Activated CD8-positive, alpha-beta T cell treated with anti-CD3 and anti-CD28 coated beads for 36 hours (primary cell): ENCODE results near the gene ZNF574. TPM values are rescaled to one million over a fixed set of nuclear protein-coding genes. Genes with fewer than 3 reads are reported as not detected.

ENCODE experiments used
- ATAC-seq: fragments of 200-7000 bp; cut with Tn5 transposase; one replicate; pipeline ENCODE4 v1.10.0; 2021; ENCODE audit warnings: mild to moderate bottlenecking, moderate library complexity
- CTCF ChIA-PET: fragments of 350-600 bp; sonication (Branson Sonifier 250); formaldehyde crosslinking; loops from one replicate; lab custom pipeline; 2021; ENCODE audit warnings: antibody characterized with exemption; lab: Charles Lee
- POLR2A ChIA-PET: fragments of 350-600 bp; sonication (Branson Sonifier 250); formaldehyde crosslinking; loops from one replicate; lab custom pipeline; 2021; ENCODE audit warnings: antibody characterized with exemption; lab: Charles Lee
- DNase-seq: peaks from one replicate; pipeline ENCODE4 v3.0.0-alpha.2; 2020
- H3K27ac Mint-ChIP-seq: one replicate; pipeline ENCODE4 v1.8.0; 2021; ENCODE audit warnings: mild to moderate bottlenecking, mixed read lengths
- H3K27me3 Mint-ChIP-seq: one replicate; pipeline ENCODE4 v1.8.0; 2021; ENCODE audit warnings: mixed read lengths
- H3K36me3 Mint-ChIP-seq: one replicate; pipeline ENCODE4 v1.8.0; 2021; ENCODE audit warnings: low read depth, mixed read lengths
- H3K4me1 Mint-ChIP-seq: one replicate; pipeline ENCODE4 v1.8.0; 2021; ENCODE audit warnings: low read depth, mixed read lengths
- H3K4me3 Mint-ChIP-seq: one replicate; pipeline ENCODE4 v1.8.0; 2021; ENCODE audit warnings: mild to moderate bottlenecking, moderate library complexity, mixed read lengths
- H3K9me3 Mint-ChIP-seq: one replicate; pipeline ENCODE4 v1.8.0; 2021; ENCODE audit warnings: mixed read lengths
- intact Hi-C: fragments of 100-400 bp; cut with micrococcal nuclease; formaldehyde crosslinking; loops from one replicate; pipeline ENCODE4 v1.10.0; 2022
- total RNA-seq, 2 experiments: library from RNA; stranded (reverse); gene quantifications; one replicate each; pipeline ENCODE4 v1.2.3, GENCODE V29; 2021
- TF ChIP-seq, protein P1 (sequence below): fragments of 200-600 bp; IDR thresholded peaks from one replicate; pipeline ENCODE4 v1.8.0; 2022; ENCODE audit warnings: antibody characterized with exemption, mild to moderate bottlenecking

ZNF574 gene
- total RNA-seq, 2 experiments from 2014 or later: 12.4 to 12.8 TPM

DNA sequence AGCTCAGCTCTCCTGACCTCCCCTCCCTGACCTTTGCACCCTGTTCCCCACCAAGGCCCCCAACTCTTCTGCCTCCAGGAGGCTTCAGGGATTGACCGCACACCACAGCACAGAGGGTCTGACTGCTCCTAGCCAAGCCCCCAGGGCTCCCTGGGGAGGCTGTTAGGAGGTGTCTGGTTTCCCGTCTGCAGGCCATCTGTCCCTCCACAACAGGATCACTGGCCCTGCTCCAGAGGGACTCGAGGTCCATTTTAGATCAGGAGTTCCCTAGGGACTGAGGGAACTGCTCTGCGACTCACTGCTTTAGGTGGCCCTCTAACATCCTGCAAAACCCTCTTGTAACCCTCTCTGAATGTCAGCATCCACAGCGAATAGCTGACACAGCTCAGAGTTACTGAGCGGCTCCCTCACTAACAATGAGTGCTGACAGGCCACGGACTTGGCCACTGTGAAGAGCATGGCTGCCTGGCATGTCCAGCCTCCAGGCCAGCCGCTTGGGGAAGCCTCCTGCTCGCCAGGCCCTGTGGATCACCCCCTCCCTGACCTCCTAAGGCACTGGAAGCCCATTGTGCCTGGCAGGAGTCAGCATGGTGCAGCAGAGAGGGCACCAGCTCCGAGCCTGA is 23.6 kb upstream of the ZNF574 start:
- H3K4me1 Mint-ChIP-seq: peaks cover 7% of the 10 kb centered on the region
- TF ChIP-seq, protein P1, sequence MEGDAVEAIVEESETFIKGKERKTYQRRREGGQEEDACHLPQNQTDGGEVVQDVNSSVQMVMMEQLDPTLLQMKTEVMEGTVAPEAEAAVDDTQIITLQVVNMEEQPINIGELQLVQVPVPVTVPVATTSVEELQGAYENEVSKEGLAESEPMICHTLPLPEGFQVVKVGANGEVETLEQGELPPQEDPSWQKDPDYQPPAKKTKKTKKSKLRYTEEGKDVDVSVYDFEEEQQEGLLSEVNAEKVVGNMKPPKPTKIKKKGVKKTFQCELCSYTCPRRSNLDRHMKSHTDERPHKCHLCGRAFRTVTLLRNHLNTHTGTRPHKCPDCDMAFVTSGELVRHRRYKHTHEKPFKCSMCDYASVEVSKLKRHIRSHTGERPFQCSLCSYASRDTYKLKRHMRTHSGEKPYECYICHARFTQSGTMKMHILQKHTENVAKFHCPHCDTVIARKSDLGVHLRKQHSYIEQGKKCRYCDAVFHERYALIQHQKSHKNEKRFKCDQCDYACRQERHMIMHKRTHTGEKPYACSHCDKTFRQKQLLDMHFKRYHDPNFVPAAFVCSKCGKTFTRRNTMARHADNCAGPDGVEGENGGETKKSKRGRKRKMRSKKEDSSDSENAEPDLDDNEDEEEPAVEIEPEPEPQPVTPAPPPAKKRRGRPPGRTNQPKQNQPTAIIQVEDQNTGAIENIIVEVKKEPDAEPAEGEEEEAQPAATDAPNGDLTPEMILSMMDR: no peak
- DNase-seq (no peak), ATAC-seq (no peak)
- ChIA-PET CTCF (interaction anchor here (1.5 to 3.1 kb wide), 2 partner anchors 17 to 24 kb away, joined by 3 to 11 read pairs; no protein-coding TSS in a partner anchor), POLR2A (interaction anchor here (0.6 kb wide), 1 partner anchor 182 kb away, joined by 3 read pairs; no protein-coding TSS in a partner anchor)
- H3K36me3 Mint-ChIP-seq: no peaks in the 10 kb centered on the region
- H3K27ac Mint-ChIP-seq: no peak overlapping the region
- intact Hi-C loops: no loop called here
- H3K4me3 Mint-ChIP-seq: no peak overlapping the region
- no peaks in the 10 kb centered on the region for H3K9me3 Mint-ChIP-seq
- no peaks in the 10 kb centered on the region for H3K27me3 Mint-ChIP-seq

DNA sequence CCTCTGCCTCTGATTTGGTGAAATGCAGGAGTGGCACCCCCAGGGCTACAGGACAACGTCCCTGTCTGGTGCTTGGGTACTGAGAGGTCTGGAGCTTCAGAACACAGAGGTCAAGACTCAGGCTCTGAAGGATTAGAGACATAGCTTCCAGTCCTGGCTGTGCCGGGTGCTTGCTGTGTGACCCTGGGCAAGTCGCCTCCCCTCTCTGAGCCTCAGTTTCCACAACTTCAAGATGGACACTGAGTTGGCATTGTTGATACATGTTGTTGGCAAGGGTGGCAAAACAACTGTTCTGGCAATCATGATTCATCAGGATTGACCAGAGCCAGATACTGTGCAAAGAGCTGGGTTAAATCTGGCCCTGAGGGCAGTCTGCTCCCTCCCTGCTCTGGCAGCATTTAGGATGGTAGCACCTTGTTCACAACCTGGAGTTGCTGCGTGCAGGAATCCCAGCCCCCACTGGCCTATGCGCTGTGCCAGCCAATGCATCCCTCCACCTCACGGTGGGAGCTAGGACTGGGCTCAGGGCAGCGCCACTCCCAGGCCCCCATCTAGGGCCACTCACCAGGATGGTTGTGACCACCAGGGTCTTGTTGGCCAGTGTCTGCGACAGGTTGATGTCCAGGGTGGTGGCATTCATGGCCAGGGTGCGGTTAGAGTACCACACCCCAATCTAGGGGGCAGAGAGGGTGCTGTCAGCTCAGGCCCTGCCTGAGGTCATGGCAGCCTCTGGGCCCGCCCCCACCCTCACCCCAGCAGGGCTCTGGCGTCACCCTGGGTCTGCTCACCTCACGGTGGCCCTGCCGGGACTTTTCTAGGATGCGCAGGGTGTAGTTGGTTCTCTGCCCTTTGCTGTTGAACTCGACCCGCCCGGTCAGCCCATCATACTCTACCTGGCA is 22.7 kb upstream of the ZNF574 start:
- Mint-ChIP-seq H3K27me3 (no peaks in the 10 kb centered on the region), H3K36me3 (no peaks in the 10 kb centered on the region), H3K27ac (no peak overlapping the region), H3K9me3 (no peaks in the 10 kb centered on the region), H3K4me3 (no peak overlapping the region), H3K4me1 (peaks cover 7% of the 10 kb centered on the region)
- ATAC-seq (no peak), DNase-seq (no peak)
- intact Hi-C loops: no loop called here
- ChIA-PET CTCF (interaction anchor here (3.1 kb wide), 1 partner anchor 18 kb away, joined by 11 read pairs; no protein-coding TSS in a partner anchor), POLR2A (no interaction called here)
- TF ChIP-seq, protein P1: no peak

DNA sequence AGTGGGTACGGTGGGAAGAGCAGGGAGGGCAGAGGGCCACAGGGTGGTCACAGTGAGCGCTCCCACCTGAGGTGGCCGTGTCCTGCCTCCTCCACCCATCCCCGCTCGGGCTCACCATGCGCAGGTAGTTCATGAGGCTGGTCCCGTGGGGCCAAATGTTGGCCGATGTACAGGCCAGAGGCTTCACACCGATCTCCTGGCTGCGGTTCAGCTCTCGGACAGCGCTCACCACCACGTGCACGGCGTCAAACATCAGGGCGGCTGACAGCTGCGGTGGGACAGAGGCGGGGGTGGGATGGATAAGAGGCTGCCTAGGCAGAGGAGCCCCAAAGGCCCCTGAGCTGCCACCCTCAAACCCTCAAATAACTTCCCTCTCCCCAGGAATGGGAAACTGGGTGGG is 21.8 kb upstream of the ZNF574 start:
- intact Hi-C loops: no loop called here
- ChIA-PET POLR2A (no interaction called here), CTCF (interaction anchor here (1.9 kb wide), 1 partner anchor 19 kb away, joined by 7 read pairs; no protein-coding TSS in a partner anchor)
- Mint-ChIP-seq H3K36me3 (no peaks in the 10 kb centered on the region), H3K4me1 (peaks cover 4% of the 10 kb centered on the region), H3K27ac (no peak overlapping the region), H3K4me3 (no peak overlapping the region), H3K27me3 (no peaks in the 10 kb centered on the region), H3K9me3 (no peaks in the 10 kb centered on the region)
- DNase-seq: no peak
- no peak for ATAC-seq
- TF ChIP-seq, protein P1: no peak

DNA sequence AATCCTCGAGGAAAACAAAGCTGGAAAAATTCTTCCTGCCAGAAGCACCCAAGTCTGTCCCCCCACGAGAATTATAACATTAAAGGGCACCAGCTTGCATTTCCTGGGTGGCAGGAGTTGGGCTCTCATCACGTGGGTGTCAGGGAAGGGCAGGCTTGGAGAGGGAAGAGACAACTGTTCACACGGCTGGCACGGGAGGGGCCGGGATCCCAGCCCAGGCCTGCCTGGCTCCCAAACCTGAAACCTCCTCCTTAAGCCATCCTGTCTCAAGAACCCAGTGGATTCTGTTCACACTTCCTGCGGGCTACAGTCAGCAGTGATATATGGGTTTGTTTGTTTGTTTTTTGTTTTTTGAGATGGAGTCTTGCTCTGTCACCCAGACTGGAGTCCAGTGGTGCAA is 18.1 kb upstream of the ZNF574 start:
- no peak overlapping the region for H3K4me3 Mint-ChIP-seq
- ChIA-PET CTCF (no interaction called here), POLR2A (interaction anchor here (1.1 kb wide), 1 partner anchor 11 kb away, joined by 3 read pairs; no protein-coding TSS in a partner anchor)
- no peak overlapping the region for H3K27ac Mint-ChIP-seq
- intact Hi-C loops: no loop called here
- H3K9me3 Mint-ChIP-seq: no peaks in the 10 kb centered on the region
- no peaks in the 10 kb centered on the region for H3K27me3 Mint-ChIP-seq
- DNase-seq (no peak), ATAC-seq (no peak)
- H3K36me3 Mint-ChIP-seq: no peaks in the 10 kb centered on the region
- no peaks in the 10 kb centered on the region for H3K4me1 Mint-ChIP-seq
- TF ChIP-seq, protein P1: no peak

DNA sequence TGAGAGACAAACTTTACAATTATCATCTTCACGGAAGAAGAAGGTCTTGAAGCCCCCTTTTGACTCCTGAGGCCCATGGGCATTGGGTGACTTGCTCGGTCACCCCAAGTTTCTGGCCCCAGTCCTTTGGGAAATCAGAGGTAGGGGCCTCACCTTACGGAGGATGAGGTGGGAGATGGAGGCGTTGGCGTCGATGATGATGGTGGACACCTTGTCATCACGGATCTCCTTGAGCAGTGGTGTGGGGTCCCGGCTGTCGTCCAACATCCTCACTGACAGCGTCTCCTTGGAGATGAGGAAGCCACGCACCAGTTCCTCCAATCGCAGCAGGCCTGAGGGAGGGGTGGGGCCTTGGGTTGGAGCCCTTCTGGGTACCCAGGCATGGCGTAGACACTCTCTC is 16.8 kb upstream of the ZNF574 start:
- Mint-ChIP-seq H3K27me3 (no peaks in the 10 kb centered on the region), H3K27ac (no peak overlapping the region), H3K36me3 (no peaks in the 10 kb centered on the region), H3K9me3 (no peaks in the 10 kb centered on the region), H3K4me3 (no peak overlapping the region), H3K4me1 (no peaks in the 10 kb centered on the region)
- ChIA-PET POLR2A (no interaction called here), CTCF (no interaction called here)
- intact Hi-C loops: no loop called here
- ATAC-seq: no peak
- DNase-seq: no peak
- TF ChIP-seq, protein P1: no peak
